Sigmoid colon (tissue), 3 donors: ENCODE results near the gene CITED2.

ENCODE experiments used
- POLR2A ChIP-seq, 2 donors: fragments of 450-650 bp; IDR thresholded peaks; one replicate each; pipeline ENCODE4 v1.6.1; 2016; ENCODE audit warnings: antibody characterized with exemption in 2 of 2, mild to moderate bottlenecking in 2 of 2, moderate library complexity in 2 of 2
- TF ChIP-seq, protein P1 (sequence below), 4 experiments: fragments of 450-650 bp in 3 of 4; fragments of 200-600 bp in 1 of 4; IDR thresholded peaks; one replicate each; pipeline ENCODE4 v1.5.1; 2016 to 2019; ENCODE audit warnings: antibody characterized with exemption in 4 of 4, mild to moderate bottlenecking in 3 of 4, moderate library complexity in 2 of 4

GRCh38 chr6:139391709-139392108 lies 17.3 kb upstream of the CITED2 start:
- TF ChIP-seq, protein P1, sequence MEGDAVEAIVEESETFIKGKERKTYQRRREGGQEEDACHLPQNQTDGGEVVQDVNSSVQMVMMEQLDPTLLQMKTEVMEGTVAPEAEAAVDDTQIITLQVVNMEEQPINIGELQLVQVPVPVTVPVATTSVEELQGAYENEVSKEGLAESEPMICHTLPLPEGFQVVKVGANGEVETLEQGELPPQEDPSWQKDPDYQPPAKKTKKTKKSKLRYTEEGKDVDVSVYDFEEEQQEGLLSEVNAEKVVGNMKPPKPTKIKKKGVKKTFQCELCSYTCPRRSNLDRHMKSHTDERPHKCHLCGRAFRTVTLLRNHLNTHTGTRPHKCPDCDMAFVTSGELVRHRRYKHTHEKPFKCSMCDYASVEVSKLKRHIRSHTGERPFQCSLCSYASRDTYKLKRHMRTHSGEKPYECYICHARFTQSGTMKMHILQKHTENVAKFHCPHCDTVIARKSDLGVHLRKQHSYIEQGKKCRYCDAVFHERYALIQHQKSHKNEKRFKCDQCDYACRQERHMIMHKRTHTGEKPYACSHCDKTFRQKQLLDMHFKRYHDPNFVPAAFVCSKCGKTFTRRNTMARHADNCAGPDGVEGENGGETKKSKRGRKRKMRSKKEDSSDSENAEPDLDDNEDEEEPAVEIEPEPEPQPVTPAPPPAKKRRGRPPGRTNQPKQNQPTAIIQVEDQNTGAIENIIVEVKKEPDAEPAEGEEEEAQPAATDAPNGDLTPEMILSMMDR (IDR thresholded peaks at IDR 0.05), result no peak
- TF ChIP-seq POLR2A (IDR thresholded peaks at IDR 0.05), result no peak
